Measurements from ENCODE around the gene POLE3.

DNA sequence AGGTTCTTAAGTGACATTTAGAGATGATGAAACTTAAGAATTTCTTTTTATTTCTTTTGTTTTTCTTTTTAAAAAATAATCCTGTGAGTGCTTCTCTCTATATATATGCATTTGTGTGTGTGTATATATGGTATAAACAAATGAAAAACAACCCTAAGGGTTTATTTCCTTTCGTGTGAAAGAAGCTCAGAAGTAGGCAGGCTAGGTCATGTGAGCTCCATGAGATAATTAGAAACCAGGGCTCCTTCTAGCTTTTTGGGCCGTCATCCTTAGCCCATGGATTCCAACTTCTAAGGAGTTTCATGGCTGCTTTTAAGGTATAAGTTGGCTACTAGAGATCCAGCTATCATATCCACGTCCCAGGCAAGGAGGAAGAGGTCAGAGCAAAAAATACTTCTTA, 11.3 kb upstream of the POLE3 start:
- no peak for TF ChIP-seq POLR2AphosphoS5 (IDR thresholded peaks at IDR 0.05; ENCODE audit: insufficient read depth in 1 of 2, low read depth in 1 of 2)
- TF ChIP-seq, protein P1, sequence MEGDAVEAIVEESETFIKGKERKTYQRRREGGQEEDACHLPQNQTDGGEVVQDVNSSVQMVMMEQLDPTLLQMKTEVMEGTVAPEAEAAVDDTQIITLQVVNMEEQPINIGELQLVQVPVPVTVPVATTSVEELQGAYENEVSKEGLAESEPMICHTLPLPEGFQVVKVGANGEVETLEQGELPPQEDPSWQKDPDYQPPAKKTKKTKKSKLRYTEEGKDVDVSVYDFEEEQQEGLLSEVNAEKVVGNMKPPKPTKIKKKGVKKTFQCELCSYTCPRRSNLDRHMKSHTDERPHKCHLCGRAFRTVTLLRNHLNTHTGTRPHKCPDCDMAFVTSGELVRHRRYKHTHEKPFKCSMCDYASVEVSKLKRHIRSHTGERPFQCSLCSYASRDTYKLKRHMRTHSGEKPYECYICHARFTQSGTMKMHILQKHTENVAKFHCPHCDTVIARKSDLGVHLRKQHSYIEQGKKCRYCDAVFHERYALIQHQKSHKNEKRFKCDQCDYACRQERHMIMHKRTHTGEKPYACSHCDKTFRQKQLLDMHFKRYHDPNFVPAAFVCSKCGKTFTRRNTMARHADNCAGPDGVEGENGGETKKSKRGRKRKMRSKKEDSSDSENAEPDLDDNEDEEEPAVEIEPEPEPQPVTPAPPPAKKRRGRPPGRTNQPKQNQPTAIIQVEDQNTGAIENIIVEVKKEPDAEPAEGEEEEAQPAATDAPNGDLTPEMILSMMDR (IDR thresholded peaks at IDR 0.05) = no peak

Data from vagina (tissue), 2 donors.